IMR-90 (cell line): ENCODE measurements around the gene DDX31. TPM values are rescaled to one million over a fixed set of nuclear protein-coding genes. Genes with fewer than 3 reads are reported as not detected.

Experiments used
- ATAC-seq: fragments of 200-7000 bp; cut with Tn5 transposase; 2 replicates; pipeline ENCODE4 v1.9.1; 2020; ENCODE audit warnings: low read depth, mild to moderate bottlenecking, moderate library complexity
- BruUV-seq: library from RNA; stranded (reverse); fragments of 400-500 nt; replicated peaks from 2 replicates; lab custom pipeline; 2021; lab: Mats Ljungman, UMichigan
- CTCF ChIA-PET: fragments of 300-600 bp; formaldehyde crosslinking; extraction: SDS; loops from one replicate; lab custom pipeline; 2021; ENCODE audit warnings: antibody characterized with exemption; lab: Yijun Ruan, JAX
- POLR2A ChIA-PET: fragments of 300-600 bp; sonication (Branson Sonifier 250); formaldehyde crosslinking; loops from one replicate; lab custom pipeline; 2022; ENCODE audit warnings: antibody characterized with exemption; ENCODE audit not compliant: unreplicated experiment; lab: Charles Lee
- DNase-seq: peaks from one replicate; pipeline ENCODE4 v3.0.0; 2013
- H2AFZ ChIP-seq: replicated peaks from 2 replicates; pipeline ENCODE3; 2013; ENCODE audit warnings: low read length, mild to moderate bottlenecking; ENCODE audit not compliant: poor library complexity
- H2AK5ac ChIP-seq: 2 replicates; pipeline ENCODE4 v1.6.1; 2013; ENCODE audit warnings: low read depth, low read length, inconsistent platforms
- H2AK9ac ChIP-seq: replicated peaks from 2 replicates; pipeline ENCODE3; 2013; ENCODE audit warnings: mild to moderate bottlenecking, low read depth, low read length, moderate library complexity; ENCODE audit not compliant: poor library complexity
- H2BK120ac ChIP-seq: 2 replicates; pipeline ENCODE4 v1.6.1; 2013; ENCODE audit warnings: low read depth, low read length, inconsistent platforms
- H2BK15ac ChIP-seq: 3 replicates; pipeline ENCODE4 v1.6.1; 2013; ENCODE audit warnings: low read depth, low read length, inconsistent platforms
- H2BK20ac ChIP-seq: 2 replicates; pipeline ENCODE4 v1.6.1; 2013; ENCODE audit warnings: low read depth, mild to moderate bottlenecking, inconsistent platforms, low read length, moderate library complexity
- H2BK5ac ChIP-seq: 2 replicates; pipeline ENCODE4 v1.6.1; 2013; ENCODE audit warnings: mild to moderate bottlenecking, low read depth, low read length, inconsistent platforms; ENCODE audit not compliant: poor library complexity, severe bottlenecking
- H3K14ac ChIP-seq: replicated peaks from 2 replicates; pipeline ENCODE4 v1.6.1; 2013; ENCODE audit warnings: low read depth, low read length, inconsistent platforms
- H3K18ac ChIP-seq: 2 replicates; pipeline ENCODE4 v1.6.1; 2013; ENCODE audit warnings: low read depth, low read length, control low read depth
- H3K23ac ChIP-seq: 2 replicates; pipeline ENCODE4 v1.6.1; 2013; ENCODE audit warnings: low read depth, low read length, inconsistent platforms
- H3K27ac ChIP-seq: 2 replicates; pipeline ENCODE4 v1.5.1; 2013; ENCODE audit warnings: mild to moderate bottlenecking, control low read depth, low read length; ENCODE audit not compliant: insufficient read depth
- H3K27me3 ChIP-seq: 2 replicates; pipeline ENCODE4 v1.6.1; 2013; ENCODE audit warnings: low read length; ENCODE audit not compliant: control insufficient read depth, insufficient read depth
- H3K36me3 ChIP-seq: 2 replicates; pipeline ENCODE4 v1.6.1; 2013; ENCODE audit warnings: low read length, mixed read lengths; ENCODE audit not compliant: control insufficient read depth, insufficient read depth
- H3K4ac ChIP-seq: 2 replicates; pipeline ENCODE4 v1.6.1; 2013; ENCODE audit warnings: low read depth, low read length, inconsistent platforms
- H3K4me1 ChIP-seq: 2 replicates; pipeline ENCODE4 v1.6.1; 2013; ENCODE audit warnings: low read length, mixed read lengths; ENCODE audit not compliant: control insufficient read depth, insufficient read depth
- H3K4me2 ChIP-seq: 2 replicates; pipeline ENCODE4 v1.6.1; 2013; ENCODE audit warnings: low read depth, mild to moderate bottlenecking, control low read depth, low read length, moderate library complexity
- H3K4me3 ChIP-seq: 2 replicates; pipeline ENCODE4 v1.5.1; 2013; ENCODE audit warnings: low read depth, mild to moderate bottlenecking, control low read depth, low read length, moderate library complexity; ENCODE audit not compliant: insufficient read depth
- H3K56ac ChIP-seq: 2 replicates; pipeline ENCODE4 v1.6.1; 2013; ENCODE audit warnings: low read length, inconsistent platforms; ENCODE audit not compliant: insufficient read depth; ENCODE audit errors: extremely low read depth
- H3K79me1 ChIP-seq, 2 experiments: 2 replicates each; pipeline ENCODE4 v1.6.1; 2013; ENCODE audit warnings: low read length in 2 of 2, inconsistent platforms in 1 of 2, low read depth in 1 of 2
- H3K9ac ChIP-seq: 2 replicates; pipeline ENCODE4 v1.6.1; 2013; ENCODE audit warnings: low read depth, low read length, control low read depth
- H3K9me1 ChIP-seq: 2 replicates; pipeline ENCODE4 v1.6.1; 2013; ENCODE audit warnings: low read length, inconsistent platforms; ENCODE audit not compliant: insufficient read depth
- H3K9me3 ChIP-seq: 2 replicates; pipeline ENCODE4 v1.6.1; 2013; ENCODE audit warnings: low read length; ENCODE audit not compliant: control insufficient read depth, insufficient read depth
- H4K20me1 ChIP-seq: 2 replicates; pipeline ENCODE4 v1.6.1; 2013; ENCODE audit warnings: low read length, inconsistent platforms; ENCODE audit not compliant: insufficient read depth
- H4K5ac ChIP-seq: 2 replicates; pipeline ENCODE4 v1.6.1; 2013; ENCODE audit warnings: mild to moderate bottlenecking, low read depth, low read length, control low read depth
- H4K8ac ChIP-seq, 2 experiments: 2 replicates each; pipeline ENCODE4 v1.6.1; 2013; ENCODE audit warnings: low read depth in 2 of 2, low read length in 2 of 2, control low read depth in 1 of 2, inconsistent platforms in 1 of 2
- H4K91ac ChIP-seq: 2 replicates; pipeline ENCODE4 v1.6.1; 2013; ENCODE audit warnings: low read depth, low read length, inconsistent platforms; ENCODE audit not compliant: insufficient read depth
- BHLHE40 ChIP-seq: fragments of 150-350 bp; IDR thresholded peaks from 2 replicates; pipeline ENCODE4 v1.6.1; 2016; ENCODE audit warnings: mild to moderate bottlenecking, low read depth, low read length
- CEBPB ChIP-seq: IDR thresholded peaks from 2 replicates; pipeline ENCODE4 v1.6.1; 2012; ENCODE audit warnings: low read depth, low read length, improper control_type of control experiment
- CHD1 ChIP-seq: IDR thresholded peaks from 2 replicates; pipeline ENCODE4 v1.6.1; 2012; ENCODE audit warnings: low read depth, low read length, improper control_type of control experiment
- RAD21 ChIP-seq: IDR thresholded peaks from 2 replicates; pipeline ENCODE4 v1.6.1; 2012; ENCODE audit warnings: low read length, improper control_type of control experiment
- WGBS, 2 experiments: methylation state at CpG; one replicate each; pipeline versions ENCODE4 v1.1.5 to v1.1.7; 2013; ENCODE audit warnings: missing lambda C conversion rate in 2 of 2; ENCODE audit not compliant: insufficient read length in 1 of 2; ENCODE audit errors: extremely low coverage in 2 of 2; 5-methylcytosine and 5-hydroxymethylcytosine counted together
- dilution Hi-C: fragments of 300-500 bp; cut with HindIII; formaldehyde crosslinking; loops from one replicate; pipeline ENCODE4 v1.14.3; 2018; ENCODE audit warnings: low sequenced_read_pairs; ENCODE audit not compliant: unreplicated experiment
- in situ Hi-C: fragments of 300-500 bp; cut with MboI; formaldehyde crosslinking; loops from 3 replicates; pipeline ENCODE4 v1.14.3; 2019; ENCODE audit warnings: low sequenced_read_pairs, inconsistent platforms, mixed read lengths
- intact Hi-C: fragments of 100-400 bp; cut with micrococcal nuclease; formaldehyde crosslinking; loops from 2 replicates; pipeline ENCODE4 v1.10.0; 2022
- polyA plus RNA-seq, 3 experiments: library from polyadenylated mRNA; depleted of rRNA; stranded (reverse); fragments of >200 nt; gene quantifications; 2 replicates each; pipeline ENCODE4 v1.2.3, GENCODE V29; 2012; ENCODE audit warnings: low replicate concordance in 1 of 3
- total RNA-seq: library from RNA; depleted of rRNA; stranded (reverse); fragments of >200 nt; gene quantifications from 2 replicates; pipeline ENCODE4 v1.2.3, GENCODE V29; 2012

The DDX31 gene
- total and polyA plus RNA-seq, 2 of the 4 experiments (the other 2 are of a cell fraction), result 10.7 to 14.0 TPM

GRCh38 chr9:132672413-132672690 lies 2.6 kb upstream of the DDX31 start:
- WGBS, 2 experiments, result 62% methylated on average over 3 of the region's 5 CpGs; no CpG with 5 or more reads in 1 of the 2 experiments
- ChIA-PET CTCF (no interaction called here), POLR2A (no interaction called here)

More at GRCh38 chr9:132672413-132672690, 2.6 kb upstream of the DDX31 start:
- H3K4me2 ChIP-seq, result peak overlapping the region; percentile 63
- H2AK9ac ChIP-seq, result no peak overlapping the region
- no peaks in the 10 kb centered on the region for H3K27me3 ChIP-seq
- H3K79me1 ChIP-seq, result peaks cover 12 to 72% of the 10 kb centered on the region in 2 experiments; a peak in 3 of 4 replicates
- peaks cover 6% of the 10 kb centered on the region; the same call in 1 of the 2 replicates for H3K9me1 ChIP-seq
- no peaks in the 10 kb centered on the region for H3K9me3 ChIP-seq
- ATAC-seq, result no peak
- no peak for TF ChIP-seq BHLHE40
- TF ChIP-seq CHD1, result no peak
- TF ChIP-seq RAD21, result no peak
- TF ChIP-seq CEBPB, result no peak
- H4K5ac ChIP-seq, result no peak overlapping the region
- no peak overlapping the region for H3K4me3 ChIP-seq
- H3K4me1 ChIP-seq, result peaks cover 2% of the 10 kb centered on the region; the same call in 1 of the 2 replicates
- dilution Hi-C loops, result no loop called here
- no peak overlapping the region for H2AFZ ChIP-seq
- no TSS peak for BruUV-seq
- no peak overlapping the region for H2BK20ac ChIP-seq
- no peak overlapping the region for H2BK120ac ChIP-seq
- H3K36me3 ChIP-seq, result no peaks in the 10 kb centered on the region
- peak overlapping the region; percentile 11; the same call in 1 of the 2 replicates for H3K23ac ChIP-seq
- peaks cover 66% of the 10 kb centered on the region for H4K20me1 ChIP-seq
- intact Hi-C loops, result loop anchor here (10.0 kb wide), 1 partner anchor 92 kb away; no protein-coding TSS in a partner anchor
- no peak overlapping the region for H3K56ac ChIP-seq
- no peak overlapping the region for H3K18ac ChIP-seq
- H2BK15ac ChIP-seq, result no peak overlapping the region
- DNase-seq, result peak; percentile 26
- in situ Hi-C loops, result no loop called here
- no peak overlapping the region for H2BK5ac ChIP-seq
- no peak overlapping the region for H4K8ac ChIP-seq
- H2AK5ac ChIP-seq, result no peak overlapping the region
- H3K9ac ChIP-seq, result no peak overlapping the region
- no peak overlapping the region for H3K14ac ChIP-seq
- no peak overlapping the region for H4K91ac ChIP-seq
- no peak overlapping the region for H3K27ac ChIP-seq
- H3K4ac ChIP-seq, result no peak overlapping the region
